Tibial nerve (tissue), 4 donors: ENCODE data around the gene PLCB1.

Experiments
- CTCF ChIP-seq, 5 experiments: fragments of 200-600 bp in 3 of 5; fragments of 450-650 bp in 2 of 5; sonication (generic) in 3 of 5; IDR thresholded peaks; one replicate each; pipeline ENCODE4 v1.5.1; 2016 to 2019; ENCODE audit warnings: antibody characterized with exemption in 5 of 5, mild to moderate bottlenecking in 3 of 5, moderate library complexity in 2 of 5
- EP300 ChIP-seq, 2 donors: sonication (generic); formaldehyde crosslinking; IDR thresholded peaks; one replicate each; pipeline ENCODE4 v1.6.1; 2017; ENCODE audit warnings: antibody characterized with exemption in 2 of 2, mild to moderate bottlenecking in 1 of 2
- POLR2A ChIP-seq, 2 donors: fragments of 450-650 bp; IDR thresholded peaks; one replicate each; pipeline ENCODE4 v1.6.1; 2017; ENCODE audit warnings: antibody characterized with exemption in 2 of 2, mild to moderate bottlenecking in 2 of 2, moderate library complexity in 2 of 2

- TF ChIP-seq CTCF (IDR thresholded peaks at IDR 0.05), result no peak
- TF ChIP-seq POLR2A (IDR thresholded peaks at IDR 0.05), result no peak
- no peak for TF ChIP-seq EP300 (IDR thresholded peaks at IDR 0.05)
Observed at GRCh38 chr20:8172191-8172590, 40.1 kb downstream of the PLCB1 start.
